A673 (cell line): ENCODE results near the gene SPATA18.
"Not testable (repeated sequence)": the region's sequence is repeated elsewhere in the genome, so short reads cannot be mapped to it uniquely, and the experiment has no call there.

Source experiments
- CTCF ChIP-seq: fragments of 300-800, 200-600 bp; sonication (generic); conservative IDR thresholded peaks from 2 replicates; pipeline ENCODE4 v1.5.1; 2017; ENCODE audit warnings: low read depth, mild to moderate bottlenecking, antibody characterized with exemption, low read length, moderate library complexity, mixed read lengths
- EZH2 ChIP-seq: fragments of 200-600 bp; sonication (generic); IDR thresholded peaks from 2 replicates; pipeline ENCODE4 v1.6.1; 2017; ENCODE audit warnings: borderline replicate concordance, low read depth, mild to moderate bottlenecking, mixed read lengths, antibody characterized with exemption, low read length; ENCODE audit not compliant: poor library complexity, severe bottlenecking

DNA sequence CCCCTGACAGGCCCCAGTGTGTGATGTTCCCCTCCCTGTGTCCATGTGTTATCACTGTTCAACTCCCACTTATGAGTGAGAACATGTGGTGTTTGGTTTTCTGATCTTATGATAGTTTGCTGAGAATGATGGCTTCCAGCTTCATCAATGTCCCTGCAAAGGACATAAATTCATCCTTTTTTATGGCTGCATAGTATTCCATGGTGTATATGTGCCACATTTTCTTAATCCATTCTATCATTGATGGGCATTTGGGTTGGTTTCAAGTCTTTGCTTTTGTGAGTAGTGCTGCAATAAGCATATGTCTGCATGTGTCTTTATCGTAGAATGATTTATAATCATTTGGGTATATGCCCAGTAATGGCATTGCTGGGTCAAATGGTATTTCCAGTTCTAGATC, 35.3 kb downstream of the SPATA18 start:
- not testable (repeated sequence) for TF ChIP-seq CTCF, EZH2
